Central memory CD4-positive, alpha-beta T cell (primary cell): ENCODE measurements around the gene ESR2.
"Not testable (repeated sequence)": the region's sequence is repeated elsewhere in the genome, so short reads cannot be mapped to it uniquely, and the experiment has no call there.

Experiments used
- DNase-seq: peaks from one replicate; pipeline ENCODE4 v3.0.0; 2022

ESR2 gene

GRCh38 chr14:64123241-64123822, 170.8 kb downstream of the ESR2 start:
- no peak for DNase-seq

GRCh38 chr14:64119980-64120379, 174.2 kb downstream of the ESR2 start:
- no peak for DNase-seq

- DNase-seq = no peak
These were observed 174.7 kb downstream of the ESR2 start for GRCh38 chr14:64119500-64119899.

GRCh38 chr14:64118892-64119291, 175.3 kb downstream of the ESR2 start:
- no peak for DNase-seq

GRCh38 chr14:64118403-64118742, 175.8 kb downstream of the ESR2 start:
- not testable (repeated sequence) for DNase-seq

GRCh38 chr14:64117671-64118402, 176.3 kb downstream of the ESR2 start:
- no peak for DNase-seq

- no peak for DNase-seq
These were observed 178.8 kb downstream of the ESR2 start for GRCh38 chr14:64115401-64115800.

- DNase-seq = no peak
These were observed 179.4 kb downstream of the ESR2 start for GRCh38 chr14:64114796-64115195.

GRCh38 chr14:64114166-64114565, 180.0 kb downstream of the ESR2 start:
- no peak for DNase-seq

- no peak for DNase-seq
These were observed 181.1 kb downstream of the ESR2 start for GRCh38 chr14:64112867-64113678.

- DNase-seq = no peak
These were observed 183.4 kb downstream of the ESR2 start for GRCh38 chr14:64110802-64111201.

- no peak for DNase-seq
These were observed 184.2 kb downstream of the ESR2 start for GRCh38 chr14:64109819-64110554.

- no peak for DNase-seq
These were observed 186.7 kb downstream of the ESR2 start for GRCh38 chr14:64107438-64107837.

GRCh38 chr14:64098120-64098519, 196.1 kb downstream of the ESR2 start:
- DNase-seq = no peak

GRCh38 chr14:64095620-64096019, 198.6 kb downstream of the ESR2 start:
- no peak for DNase-seq

GRCh38 chr14:64092940-64093339, 201.2 kb downstream of the ESR2 start:
- DNase-seq = no peak

- DNase-seq = no peak
These were observed 201.8 kb downstream of the ESR2 start for GRCh38 chr14:64092338-64092737.

- DNase-seq = no peak
These were observed 203.0 kb downstream of the ESR2 start for GRCh38 chr14:64091217-64091616.

GRCh38 chr14:64089920-64090319, 204.3 kb downstream of the ESR2 start:
- no peak for DNase-seq

GRCh38 chr14:64088647-64088964, 205.6 kb downstream of the ESR2 start:
- DNase-seq = no peak

- no peak for DNase-seq
These were observed 211.3 kb downstream of the ESR2 start for GRCh38 chr14:64082837-64083236.

GRCh38 chr14:64081174-64081746, 212.9 kb downstream of the ESR2 start:
- no peak for DNase-seq

GRCh38 chr14:64080452-64080851, 213.7 kb downstream of the ESR2 start:
- no peak for DNase-seq
